Measurements from ENCODE around the gene ACSS1.
A peak's percentile ranks its signal among the peaks of the same experiment; 100 is the strongest.

The ACSS1 gene

DNA sequence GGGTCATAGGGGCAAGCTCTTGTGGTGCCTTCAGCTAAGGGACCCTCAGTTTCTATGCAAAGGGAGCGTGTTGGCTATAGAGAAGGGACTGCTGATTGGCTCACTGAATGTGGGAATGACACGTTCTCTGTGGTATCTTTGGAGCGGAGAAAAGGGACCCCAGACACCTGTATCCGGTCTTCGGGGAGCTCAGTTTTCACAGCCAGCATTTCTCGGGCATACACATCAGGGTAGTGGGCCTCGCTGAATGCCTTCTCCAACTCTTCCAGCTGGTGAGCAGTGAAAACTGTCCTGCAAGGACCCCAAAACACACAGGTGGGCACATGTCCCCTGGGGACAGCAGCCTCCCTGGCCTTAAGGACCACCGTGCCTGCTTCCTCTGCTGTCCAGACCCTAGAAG lies 20.7 kb upstream of the ACSS1 start:
- H3K4me2 ChIP-seq (ENCODE audit: low read depth, low read length, poor library complexity, severe bottlenecking), result no peak overlapping the region
- no peaks in the 10 kb centered on the region for H3K36me3 ChIP-seq (ENCODE audit: insufficient read depth, low read length)
- H3F3A ChIP-seq (ENCODE audit: low read depth), result no peaks in the 10 kb centered on the region
- TF ChIP-seq EZH2phosphoT487 (IDR thresholded peaks at IDR 0.05; ENCODE audit: borderline replicate concordance) (no peak), CTCF (conservative IDR thresholded peaks at IDR 0.05; ENCODE audit: low read length) (no peak)
- H2AFZ ChIP-seq (ENCODE audit: low read length), result no peak overlapping the region
- no peaks in the 10 kb centered on the region for H3K79me2 ChIP-seq (ENCODE audit: insufficient read depth, low read length)
- no peak overlapping the region for H3K4me3 ChIP-seq (ENCODE audit: low read length, poor library complexity, severe bottlenecking)
- H3K9ac ChIP-seq (ENCODE audit: low read depth, low read length, poor library complexity, severe bottlenecking), result no peak overlapping the region
- no peaks in the 10 kb centered on the region for H3K27me3 ChIP-seq (ENCODE audit: insufficient read depth, low read length, poor library complexity, severe bottlenecking)
- H4K20me1 ChIP-seq (ENCODE audit: insufficient read depth, low read length, poor library complexity, severe bottlenecking), result no peaks in the 10 kb centered on the region
- H3K9me3 ChIP-seq (ENCODE audit: insufficient read depth, low read depth, low read length), result no peaks in the 10 kb centered on the region
- H3K9me2 ChIP-seq (replicated peaks; ENCODE audit: low read depth, low read length), result no peaks in the 10 kb centered on the region
- peaks cover 3% of the 10 kb centered on the region for H3K4me1 ChIP-seq (ENCODE audit: insufficient read depth, low read length, poor library complexity, severe bottlenecking)

- Histone ChIP-seq H3K27me3 (ENCODE audit: insufficient read depth, low read length, poor library complexity, severe bottlenecking) (no peaks in the 10 kb centered on the region), H3F3A (ENCODE audit: low read depth) (no peaks in the 10 kb centered on the region), H4K20me1 (ENCODE audit: insufficient read depth, low read length, poor library complexity, severe bottlenecking) (no peaks in the 10 kb centered on the region), H3K4me2 (ENCODE audit: low read depth, low read length, poor library complexity, severe bottlenecking) (no peak overlapping the region), H3K79me2 (ENCODE audit: insufficient read depth, low read length) (no peaks in the 10 kb centered on the region), H2AFZ (ENCODE audit: low read length) (no peak overlapping the region), H3K36me3 (ENCODE audit: insufficient read depth, low read length) (no peaks in the 10 kb centered on the region), H3K9me2 (replicated peaks; ENCODE audit: low read depth, low read length) (no peaks in the 10 kb centered on the region), H3K9me3 (ENCODE audit: insufficient read depth, low read depth, low read length) (no peaks in the 10 kb centered on the region), H3K4me3 (ENCODE audit: low read length, poor library complexity, severe bottlenecking) (no peak overlapping the region), H3K9ac (ENCODE audit: low read depth, low read length, poor library complexity, severe bottlenecking) (no peak overlapping the region), H3K4me1 (ENCODE audit: insufficient read depth, low read length, poor library complexity, severe bottlenecking) (peaks cover 3% of the 10 kb centered on the region)
- TF ChIP-seq EZH2phosphoT487 (IDR thresholded peaks at IDR 0.05; ENCODE audit: borderline replicate concordance) (no peak), CTCF (conservative IDR thresholded peaks at IDR 0.05; ENCODE audit: low read length) (no peak)
Observed at GRCh38 chr20:25077610-25078169, 19.8 kb upstream of the ACSS1 start.

DNA sequence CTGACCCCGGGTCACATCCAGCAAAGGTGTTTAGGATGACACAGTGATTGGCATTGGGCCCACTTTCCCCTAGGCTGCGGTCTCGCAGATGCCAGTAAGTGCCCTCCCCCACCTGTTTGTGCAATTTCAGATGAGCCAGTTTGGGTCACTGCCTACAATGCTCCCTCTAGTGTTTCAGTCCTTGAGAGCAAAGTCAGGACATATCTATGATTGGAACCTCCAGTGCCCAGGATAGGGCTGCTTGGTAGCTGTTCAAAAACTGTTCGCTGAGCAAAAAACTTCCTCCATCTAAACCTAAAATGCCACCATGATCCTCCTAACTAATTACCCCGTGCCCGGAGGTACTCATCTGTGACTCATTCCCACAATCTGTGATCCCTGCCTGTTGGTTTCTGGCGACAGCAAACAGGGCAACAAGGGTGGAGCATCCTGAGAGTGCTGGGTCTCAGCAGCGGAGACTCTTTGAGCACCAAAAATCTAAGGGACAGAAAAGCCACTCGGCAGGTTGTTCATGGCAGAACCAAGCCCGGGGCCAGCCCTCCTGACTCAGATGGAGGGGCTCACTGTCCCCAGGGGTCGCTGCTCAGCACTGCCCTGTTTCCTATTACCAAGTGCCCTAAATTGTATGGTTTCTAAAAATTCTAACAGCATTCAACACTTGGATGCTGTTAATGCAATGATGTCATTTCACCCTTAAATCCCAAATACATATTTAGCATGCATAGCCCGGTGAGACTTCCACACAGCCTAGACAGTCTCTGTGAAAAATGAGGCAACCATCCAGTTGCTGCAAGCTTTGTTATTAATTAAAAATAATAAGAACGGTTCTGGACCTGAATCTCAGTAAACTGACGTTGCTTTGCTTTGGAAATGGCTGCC lies 19.0 kb upstream of the ACSS1 start:
- Histone ChIP-seq H3K79me2 (ENCODE audit: insufficient read depth, low read length) (no peaks in the 10 kb centered on the region), H3K9me3 (ENCODE audit: insufficient read depth, low read depth, low read length) (no peaks in the 10 kb centered on the region), H2AFZ (ENCODE audit: low read length) (no peak overlapping the region), H3K36me3 (ENCODE audit: insufficient read depth, low read length) (no peaks in the 10 kb centered on the region), H4K20me1 (ENCODE audit: insufficient read depth, low read length, poor library complexity, severe bottlenecking) (no peaks in the 10 kb centered on the region), H3F3A (ENCODE audit: low read depth) (no peaks in the 10 kb centered on the region), H3K4me3 (ENCODE audit: low read length, poor library complexity, severe bottlenecking) (no peak overlapping the region), H3K4me1 (ENCODE audit: insufficient read depth, low read length, poor library complexity, severe bottlenecking) (peaks cover 3% of the 10 kb centered on the region), H3K9me2 (replicated peaks; ENCODE audit: low read depth, low read length) (no peaks in the 10 kb centered on the region), H3K9ac (ENCODE audit: low read depth, low read length, poor library complexity, severe bottlenecking) (no peak overlapping the region), H3K4me2 (ENCODE audit: low read depth, low read length, poor library complexity, severe bottlenecking) (no peak overlapping the region), H3K27me3 (ENCODE audit: insufficient read depth, low read length, poor library complexity, severe bottlenecking) (no peaks in the 10 kb centered on the region)
- TF ChIP-seq CTCF (conservative IDR thresholded peaks at IDR 0.05; ENCODE audit: low read length) (peak; percentile 61), EZH2phosphoT487 (IDR thresholded peaks at IDR 0.05; ENCODE audit: borderline replicate concordance) (no peak)

All from Loucy (cell line).